ENCODE measurements around the gene ECHDC3.

DNA sequence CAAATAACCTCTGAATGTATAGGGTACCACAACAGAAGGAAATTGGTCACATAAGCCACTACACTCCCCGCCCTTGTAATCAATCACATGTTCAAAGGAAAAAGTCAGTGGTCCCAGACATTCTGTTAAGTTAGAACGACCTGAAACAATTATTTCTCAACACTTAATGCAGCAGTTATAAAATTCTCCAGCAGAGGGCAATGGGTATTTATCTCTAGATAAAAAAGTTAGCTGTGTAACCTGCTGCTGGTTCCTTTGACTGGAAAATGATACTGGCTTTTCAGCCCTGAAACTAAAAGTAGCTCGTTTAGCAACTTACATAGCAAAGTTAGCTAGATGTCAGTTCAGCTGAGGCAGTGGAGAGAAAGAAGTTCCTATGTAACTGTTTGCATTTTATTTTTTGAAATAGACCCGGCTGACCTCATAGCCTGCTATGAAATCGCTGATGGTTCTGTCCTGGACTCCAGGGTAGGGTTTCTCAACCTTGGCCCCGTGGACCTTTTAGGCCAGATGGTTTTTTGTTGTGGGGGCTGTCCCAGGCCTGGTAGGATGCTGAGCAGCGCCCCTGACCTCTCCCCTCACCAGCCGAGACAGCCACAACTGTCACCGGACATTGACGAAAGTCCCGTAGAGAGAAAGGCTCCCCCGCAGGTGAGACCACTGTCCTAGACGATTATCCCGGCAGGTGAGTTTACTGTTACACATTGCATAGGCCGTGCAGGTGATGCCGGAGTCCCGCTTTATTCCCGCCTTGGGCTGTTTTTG lies 40.8 kb downstream of the ECHDC3 start:
- no peak for TF ChIP-seq POLR2AphosphoS5 (IDR thresholded peaks at IDR 0.05; ENCODE audit: low read depth, low read length)
- no peak for TF ChIP-seq TAF1 (IDR thresholded peaks at IDR 0.05; ENCODE audit: borderline replicate concordance, insufficient read depth, low read length)
- TF ChIP-seq, protein P1, sequence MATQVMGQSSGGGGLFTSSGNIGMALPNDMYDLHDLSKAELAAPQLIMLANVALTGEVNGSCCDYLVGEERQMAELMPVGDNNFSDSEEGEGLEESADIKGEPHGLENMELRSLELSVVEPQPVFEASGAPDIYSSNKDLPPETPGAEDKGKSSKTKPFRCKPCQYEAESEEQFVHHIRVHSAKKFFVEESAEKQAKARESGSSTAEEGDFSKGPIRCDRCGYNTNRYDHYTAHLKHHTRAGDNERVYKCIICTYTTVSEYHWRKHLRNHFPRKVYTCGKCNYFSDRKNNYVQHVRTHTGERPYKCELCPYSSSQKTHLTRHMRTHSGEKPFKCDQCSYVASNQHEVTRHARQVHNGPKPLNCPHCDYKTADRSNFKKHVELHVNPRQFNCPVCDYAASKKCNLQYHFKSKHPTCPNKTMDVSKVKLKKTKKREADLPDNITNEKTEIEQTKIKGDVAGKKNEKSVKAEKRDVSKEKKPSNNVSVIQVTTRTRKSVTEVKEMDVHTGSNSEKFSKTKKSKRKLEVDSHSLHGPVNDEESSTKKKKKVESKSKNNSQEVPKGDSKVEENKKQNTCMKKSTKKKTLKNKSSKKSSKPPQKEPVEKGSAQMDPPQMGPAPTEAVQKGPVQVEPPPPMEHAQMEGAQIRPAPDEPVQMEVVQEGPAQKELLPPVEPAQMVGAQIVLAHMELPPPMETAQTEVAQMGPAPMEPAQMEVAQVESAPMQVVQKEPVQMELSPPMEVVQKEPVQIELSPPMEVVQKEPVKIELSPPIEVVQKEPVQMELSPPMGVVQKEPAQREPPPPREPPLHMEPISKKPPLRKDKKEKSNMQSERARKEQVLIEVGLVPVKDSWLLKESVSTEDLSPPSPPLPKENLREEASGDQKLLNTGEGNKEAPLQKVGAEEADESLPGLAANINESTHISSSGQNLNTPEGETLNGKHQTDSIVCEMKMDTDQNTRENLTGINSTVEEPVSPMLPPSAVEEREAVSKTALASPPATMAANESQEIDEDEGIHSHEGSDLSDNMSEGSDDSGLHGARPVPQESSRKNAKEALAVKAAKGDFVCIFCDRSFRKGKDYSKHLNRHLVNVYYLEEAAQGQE (IDR thresholded peaks at IDR 0.05; ENCODE audit: insufficient read depth in 1 of 2, low read depth in 2 of 2, low read length in 2 of 2): no peak
- TF ChIP-seq SIN3A (IDR thresholded peaks at IDR 0.05; ENCODE audit: borderline replicate concordance, insufficient read depth, low read length): no peak

All from PFSK-1 (cell line).